ENCODE measurements around the gene SART1. TPM values are rescaled to one million over a fixed set of nuclear protein-coding genes. Genes with fewer than 3 reads are reported as not detected.
A peak's percentile ranks its signal among the peaks of the same experiment; 100 is the strongest.

SART1 gene
- total and polyA plus RNA-seq, 10 of the 15 experiments (the other 5 are each of a cell fraction or from before 2014, with no cell fraction given): 6.2 to 60.5 (median 37.4) TPM

- ChIA-PET CTCF (interaction anchor here (0.7 to 1.4 kb wide), 3 partner anchors 31 to 216 kb away, joined by 3 to 10 read pairs (median 4); partner anchors contain the start of gene CCDC85B), RAD21 (ENCODE audit: unreplicated experiment) (interaction anchor here (1.8 kb wide), 1 partner anchor 30 kb away, joined by 5 read pairs; the partner anchor contains the start of gene CCDC85B), SMC1A (ENCODE audit: uncharacterized antibody, unreplicated experiment) (interaction anchor here (1.2 kb wide), 1 partner anchor 31 kb away, joined by 3 read pairs; no protein-coding TSS in a partner anchor), POLR2A (interaction anchor here (0.6 to 1.5 kb wide), 4 partner anchors 23 to 62 kb away, joined by 3 to 5 read pairs (median 4); partner anchors contain the start of gene MUS81)
- H3K36me3 ChIP-seq (ENCODE audit: control insufficient read depth in 2 of 2, insufficient read depth in 2 of 2, low read length in 1 of 2): peaks cover 0 to 2% of the 10 kb centered on the region in 2 experiments; a peak in 3 of 4 replicates
- peak overlapping the region; percentile 81; the same call in 1 of the 2 replicates for H3K4me3 ChIP-seq
- peaks cover 34% of the 10 kb centered on the region for H3K79me2 ChIP-seq (ENCODE audit: control insufficient read depth, insufficient read depth, low read length)
- no TSS peak for BruUV-seq (replicated peaks)
- peak overlapping the region; percentile 95; the same call in 1 of the 2 replicates for H3K4me2 ChIP-seq (ENCODE audit: control insufficient read depth, insufficient read depth)
- peaks cover 22% of the 10 kb centered on the region for H3K4me1 ChIP-seq (ENCODE audit: control insufficient read depth, insufficient read depth, low read length)
- FAIRE-seq (no peak), ATAC-seq (no peak), DNase-seq (ENCODE audit: low read depth, low spot score) (no peak)
- intact Hi-C loops (cut with micrococcal nuclease; ENCODE audit: unreplicated experiment) (no loop called here), in situ Hi-C loops (cut with MboI) (no loop called here)
- no peaks in the 10 kb centered on the region for H4K20me1 ChIP-seq (ENCODE audit: control insufficient read depth, insufficient read depth)
- 98% methylated on average over 9 of the region's 12 CpGs for WGBS (ENCODE audit: insufficient coverage, insufficient replicate concordance, low lambda C conversion rate, missing lambda C conversion rate)
- TF ChIP-seq KLF5 (IDR thresholded peaks at IDR 0.05; ENCODE audit: partially characterized antibody) (no peak), CHD2 (IDR thresholded peaks at IDR 0.05; ENCODE audit: borderline replicate concordance, low read depth, low read length) (no peak), NR2F1 (conservative IDR thresholded peaks at IDR 0.05) (no peak), TAF1 (IDR thresholded peaks at IDR 0.05; ENCODE audit: borderline replicate concordance, low read depth, low read length) (no peak), E4F1 (IDR thresholded peaks at IDR 0.05; ENCODE audit: borderline replicate concordance, partially characterized antibody) (no peak), MTA3 (IDR thresholded peaks at IDR 0.05; ENCODE audit: borderline replicate concordance, low read length) (no peak), FOXM1 (IDR thresholded peaks at IDR 0.05; ENCODE audit: low read depth, low read length) (no peak), TCF7 (IDR thresholded peaks at IDR 0.05; ENCODE audit: borderline replicate concordance) (no peak), SPI1 (IDR thresholded peaks at IDR 0.05; ENCODE audit: borderline replicate concordance, insufficient read depth, low read depth, low read length) (no peak), POLR2A (IDR thresholded peaks at IDR 0.05; ENCODE audit: low read depth, low read length) (no peak), CHD1 (IDR thresholded peaks at IDR 0.05; ENCODE audit: low read depth, low read length) (no peak), SP1 (IDR thresholded peaks at IDR 0.05; ENCODE audit: low read depth, low read length) (no peak), CUX1 (IDR thresholded peaks at IDR 0.05; ENCODE audit: insufficient replicate concordance, low read depth, low read length) (no peak), POU2F2 (IDR thresholded peaks at IDR 0.05; ENCODE audit: borderline replicate concordance, low read depth, low read length) (no peak), MYC (IDR thresholded peaks at IDR 0.05; ENCODE audit: insufficient read depth, insufficient read length, insufficient replicate concordance, low read length, severe bottlenecking) (no peak)
- H3K27ac ChIP-seq (ENCODE audit: control insufficient read depth, insufficient read depth): peak overlapping the region; percentile 18; the same call in 1 of the 2 replicates
- H2AFZ ChIP-seq (ENCODE audit: control insufficient read depth, low read depth, low read length): no peak overlapping the region
- H3K9ac ChIP-seq (ENCODE audit: control insufficient read depth, insufficient read depth, low read length): peak overlapping the region; percentile 68; the same call in 1 of the 2 replicates
- H3K27me3 ChIP-seq (replicated peaks in 1 of 2; ENCODE audit: control insufficient read depth in 2 of 2, insufficient read depth in 2 of 2, low read length in 1 of 2): no peaks in the 10 kb centered on the region
- H3K9me3 ChIP-seq (replicated peaks; ENCODE audit: control insufficient read depth, insufficient read depth, low read length): no peaks in the 10 kb centered on the region
Observed at GRCh38 chr11:65921033-65921555, 40.4 kb upstream of the SART1 start.

All from GM12878 (cell line).